GM12872 (cell line): ENCODE data around the gene CNTNAP2.

ENCODE experiments used
- CTCF ChIP-seq: IDR thresholded peaks from 3 replicates; pipeline ENCODE4 v1.5.1; 2011; ENCODE audit warnings: low read depth, mild to moderate bottlenecking, low read length, moderate library complexity; ENCODE audit not compliant: insufficient read depth

The CNTNAP2 gene

GRCh38 chr7:148433521-148434180 lies 2317.1 kb downstream of the CNTNAP2 start:
- TF ChIP-seq CTCF, result no peak

GRCh38 chr7:148434181-148434757 lies 2317.7 kb downstream of the CNTNAP2 start:
- no peak for TF ChIP-seq CTCF

GRCh38 chr7:148434887-148435286 lies 2318.3 kb downstream of the CNTNAP2 start:
- TF ChIP-seq CTCF, result no peak

GRCh38 chr7:148435715-148436114 lies 2319.1 kb downstream of the CNTNAP2 start:
- no peak for TF ChIP-seq CTCF

- TF ChIP-seq CTCF, result no peak
Measured at GRCh38 chr7:148436135-148436534, 2319.5 kb downstream of the CNTNAP2 start.

GRCh38 chr7:148436571-148436970 lies 2320.0 kb downstream of the CNTNAP2 start:
- TF ChIP-seq CTCF, result no peak

- TF ChIP-seq CTCF, result no peak
Measured at GRCh38 chr7:148437043-148437442, 2320.4 kb downstream of the CNTNAP2 start.
